ENCODE data around the gene VWA3B.
A peak's percentile ranks its signal among the peaks of the same experiment; 100 is the strongest.

The VWA3B gene

DNA sequence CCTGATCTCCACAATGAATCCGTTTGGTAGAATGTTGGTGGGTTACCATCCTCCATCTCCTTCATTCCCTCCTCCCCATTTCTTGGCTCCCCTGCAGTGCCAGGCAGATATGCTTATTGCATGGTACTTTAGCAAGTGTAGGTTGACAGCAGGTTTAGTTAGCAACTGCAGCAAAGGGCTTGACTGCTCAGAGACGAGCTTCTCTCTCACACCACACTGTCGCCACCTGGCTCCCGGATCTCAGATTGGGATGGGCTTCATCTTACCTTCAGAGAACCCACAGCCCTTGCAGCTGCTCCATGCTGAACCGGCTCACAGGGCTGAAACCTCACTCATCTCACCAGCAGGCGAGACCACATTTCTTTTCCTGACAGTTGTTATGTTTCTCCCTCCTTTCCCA, 88.8 kb downstream of the VWA3B start:
- no peak for DNase-seq

- no peak for DNase-seq
These were observed 90.3 kb downstream of the VWA3B start for GRCh38 chr2:98177286-98177685.

- no peak for DNase-seq
These were observed 91.0 kb downstream of the VWA3B start for GRCh38 chr2:98177986-98178385.

DNA sequence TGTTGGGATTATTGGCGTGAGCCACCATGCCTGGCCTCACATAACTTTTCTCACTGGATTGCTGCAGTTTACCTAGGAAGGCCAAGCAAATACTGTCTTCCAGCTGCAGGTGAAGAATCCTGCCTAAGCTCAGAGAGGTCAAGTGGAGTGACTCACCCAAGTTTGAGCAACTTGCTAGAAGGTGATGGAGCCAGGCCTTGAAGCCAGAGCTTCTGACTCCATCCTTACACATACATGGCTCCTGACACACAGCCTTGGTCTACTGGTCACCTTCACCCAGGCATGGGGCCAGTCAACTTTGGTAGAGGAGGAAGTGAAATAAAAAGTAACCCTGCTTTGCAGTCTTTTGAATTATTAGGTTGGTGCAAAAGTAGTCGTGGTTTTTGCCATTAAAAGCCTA, 93.5 kb downstream of the VWA3B start:
- no peak for DNase-seq

GRCh38 chr2:98181346-98181745, 94.4 kb downstream of the VWA3B start:
- no peak for DNase-seq

DNA sequence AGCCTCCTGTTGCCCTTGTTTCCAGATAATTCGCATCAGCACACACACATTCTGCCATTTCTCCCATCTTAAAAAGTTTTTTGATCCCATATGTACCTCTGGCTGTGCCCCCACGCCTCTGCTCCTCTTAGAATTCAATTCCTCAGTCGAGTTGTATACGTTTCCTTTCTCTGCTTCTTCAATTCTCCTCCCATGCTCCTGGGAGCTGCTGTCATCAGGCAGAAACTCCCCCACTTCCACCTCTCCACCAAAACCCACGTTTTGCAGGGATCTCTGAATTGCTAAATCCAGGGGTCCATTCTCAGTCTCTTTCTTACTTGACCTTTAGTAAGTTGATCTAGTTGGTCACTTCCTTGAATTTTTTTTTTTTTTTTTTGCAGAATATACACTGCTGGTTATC, 98.8 kb downstream of the VWA3B start:
- DNase-seq: no peak

DNA sequence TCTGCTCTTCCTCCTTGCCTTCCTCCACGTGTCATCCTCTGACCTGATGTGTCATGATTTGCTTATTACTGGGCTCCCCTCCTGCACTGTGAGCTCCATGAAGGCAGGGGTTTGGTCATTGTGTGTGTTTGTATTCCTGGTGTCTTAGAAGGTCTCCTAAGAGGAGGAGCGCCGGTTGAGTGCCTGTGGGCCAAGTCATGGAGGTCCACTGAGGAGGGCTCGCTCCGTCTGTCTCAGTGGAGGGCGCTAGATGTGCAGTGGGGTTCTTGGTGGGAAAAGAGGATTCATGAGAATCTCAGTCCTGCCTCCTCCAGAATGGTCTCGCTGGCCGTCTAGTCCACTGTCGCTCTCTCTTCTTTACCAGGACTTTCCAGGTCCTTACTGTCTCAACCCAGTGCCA, 100.2 kb downstream of the VWA3B start:
- no peak for DNase-seq

DNA sequence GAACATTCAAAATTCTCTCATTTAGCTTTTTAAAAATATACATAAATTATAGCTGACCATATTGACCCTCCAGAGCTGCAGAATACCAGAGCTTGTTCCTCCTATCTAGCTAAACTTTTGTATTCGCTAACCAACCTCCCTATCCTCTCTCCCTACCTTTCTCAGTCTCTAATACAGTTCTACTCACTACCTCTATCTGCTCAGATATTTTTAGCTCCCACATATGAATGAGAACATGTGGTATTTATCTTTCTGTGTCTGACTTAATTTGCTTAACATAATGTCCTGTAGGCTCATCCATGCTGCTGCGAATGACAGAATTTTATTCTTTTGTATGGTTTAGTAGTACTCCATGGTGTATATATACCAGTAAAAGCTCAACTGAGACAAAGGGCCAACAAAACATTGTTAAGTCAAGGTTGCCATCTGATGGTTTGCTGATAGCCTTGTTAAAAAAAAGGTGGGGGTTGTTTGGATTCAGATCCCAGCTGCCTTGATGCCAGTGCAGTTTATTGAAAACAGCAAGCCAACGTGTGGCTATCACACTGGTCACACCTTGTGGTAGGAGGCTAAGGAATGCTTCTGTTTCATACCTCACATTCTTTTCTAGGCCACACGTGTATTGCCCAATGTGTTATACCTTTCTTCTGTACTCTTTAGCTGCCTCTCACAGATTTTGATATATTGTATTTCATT, 101.5 kb downstream of the VWA3B start:
- DNase-seq: peak; percentile 25

- DNase-seq: peak; percentile 4
These were observed 104.9 kb downstream of the VWA3B start for GRCh38 chr2:98191883-98192282.

DNA sequence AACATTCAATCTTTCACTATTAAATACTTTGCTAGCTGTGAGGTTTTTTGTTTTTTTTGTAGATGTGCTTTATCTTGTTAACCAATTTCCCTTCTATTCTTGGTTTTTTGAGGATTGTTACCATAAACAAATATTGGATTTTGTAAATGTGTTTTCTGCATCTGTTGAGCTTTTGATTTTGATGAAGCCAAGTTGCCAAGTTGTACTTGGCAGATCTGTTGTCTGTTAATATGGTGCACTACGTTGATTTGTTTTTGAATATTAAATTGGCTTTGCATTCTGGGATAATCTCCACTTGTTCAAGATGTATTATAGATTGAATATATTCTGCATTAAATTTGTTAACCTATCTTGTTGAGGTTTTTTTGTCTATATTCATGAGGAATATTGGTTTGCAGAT, 114.6 kb downstream of the VWA3B start:
- no peak for DNase-seq

- no peak for DNase-seq
These were observed 118.9 kb downstream of the VWA3B start for GRCh38 chr2:98205889-98206288.

GRCh38 chr2:98212092-98213000, 125.4 kb downstream of the VWA3B start:
- no peak for DNase-seq

DNA sequence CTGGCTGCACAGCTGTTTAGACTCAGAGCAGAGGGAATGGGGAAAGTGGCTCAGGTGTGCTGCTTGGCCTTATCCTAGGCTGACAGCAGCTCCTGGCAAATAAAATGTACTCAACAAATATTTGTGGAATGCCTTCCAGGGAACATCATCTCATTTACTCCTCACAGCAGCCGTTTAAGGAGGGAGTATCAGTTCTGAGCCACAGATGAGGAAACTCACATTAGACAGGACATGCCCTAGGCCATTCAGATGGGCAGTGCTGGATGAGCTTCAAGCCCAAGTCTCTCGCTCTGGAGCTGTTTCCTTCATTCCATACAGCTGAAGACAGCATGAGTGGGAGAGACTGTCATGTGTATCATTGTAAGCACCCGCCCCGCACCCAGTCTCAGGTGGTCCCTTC, 129.6 kb downstream of the VWA3B start:
- no peak for DNase-seq

DNA sequence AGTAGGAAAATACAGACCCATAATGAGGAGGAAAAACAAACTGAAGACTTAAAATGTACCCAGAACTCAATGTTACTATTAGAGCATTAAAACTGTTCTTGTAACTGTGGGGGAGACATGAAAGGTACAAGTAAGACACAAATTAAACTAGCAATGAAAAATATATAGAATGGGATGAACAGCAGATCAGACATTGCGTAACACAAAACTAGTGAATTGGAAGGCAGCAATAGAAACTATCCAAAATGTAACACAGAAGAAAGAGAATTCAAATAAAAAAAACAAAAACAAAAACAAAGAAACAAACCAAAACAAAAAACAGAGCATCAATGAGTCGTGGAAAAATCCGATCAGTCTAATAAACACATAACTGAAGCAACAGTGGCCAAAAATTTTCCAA, 132.2 kb downstream of the VWA3B start:
- no peak for DNase-seq

DNA sequence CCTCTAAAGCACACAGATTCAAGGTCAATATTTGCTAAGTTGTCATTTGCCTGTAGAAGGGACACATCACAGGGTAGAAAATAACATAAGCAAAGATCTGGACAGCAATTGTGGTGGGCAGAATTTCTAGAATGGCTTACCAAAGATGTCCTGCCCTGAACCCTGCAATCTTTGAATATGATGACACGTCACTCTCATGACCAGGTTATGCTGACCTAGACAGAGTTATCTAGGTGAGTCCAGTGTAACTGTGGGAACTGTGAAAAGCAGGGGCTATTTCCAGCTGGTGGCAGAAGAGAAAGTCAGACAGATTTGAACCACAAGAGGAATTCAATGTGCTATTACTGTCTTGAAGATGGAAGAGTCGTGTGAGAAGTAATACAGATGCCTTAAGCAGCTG, 147.0 kb downstream of the VWA3B start:
- DNase-seq: no peak

DNA sequence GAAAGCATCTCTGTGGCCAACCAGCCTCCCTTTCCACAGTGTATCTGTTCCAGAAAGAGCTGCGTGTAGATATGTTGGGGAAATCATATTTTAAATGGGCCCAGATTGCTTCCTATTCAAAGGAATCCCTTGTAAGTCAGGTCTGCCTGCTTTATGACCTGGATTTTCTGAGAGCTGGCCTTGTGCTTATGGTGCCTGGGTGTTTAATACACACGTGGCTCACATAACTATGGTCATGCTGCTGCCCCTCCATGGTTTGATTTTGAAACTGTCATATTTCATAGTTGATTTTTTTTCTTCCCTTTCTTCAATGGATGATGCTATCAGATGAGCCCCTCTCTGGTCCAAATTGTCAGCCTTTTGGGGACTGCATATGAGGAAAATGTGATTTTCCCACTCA, 147.8 kb downstream of the VWA3B start:
- DNase-seq: no peak

DNA sequence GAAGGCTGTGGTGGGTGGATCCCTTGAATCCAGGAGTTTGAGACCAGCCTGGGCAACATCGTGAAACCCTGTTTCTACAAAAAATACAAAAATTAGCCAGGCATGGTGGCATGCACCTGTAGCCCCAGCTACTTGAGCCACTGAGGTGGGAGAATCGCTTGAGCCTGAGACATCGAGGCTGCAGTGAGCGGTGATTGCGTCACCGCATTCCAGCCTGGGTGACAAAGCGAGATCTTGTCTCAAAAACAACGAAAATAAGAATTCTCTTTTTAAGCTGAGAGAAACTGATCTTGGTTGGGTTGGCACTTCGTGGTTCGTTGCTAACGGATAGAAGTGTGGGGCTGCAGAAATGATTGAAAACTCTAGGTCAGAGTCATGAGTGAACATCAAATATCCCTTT, 150.0 kb downstream of the VWA3B start:
- DNase-seq: no peak

DNA sequence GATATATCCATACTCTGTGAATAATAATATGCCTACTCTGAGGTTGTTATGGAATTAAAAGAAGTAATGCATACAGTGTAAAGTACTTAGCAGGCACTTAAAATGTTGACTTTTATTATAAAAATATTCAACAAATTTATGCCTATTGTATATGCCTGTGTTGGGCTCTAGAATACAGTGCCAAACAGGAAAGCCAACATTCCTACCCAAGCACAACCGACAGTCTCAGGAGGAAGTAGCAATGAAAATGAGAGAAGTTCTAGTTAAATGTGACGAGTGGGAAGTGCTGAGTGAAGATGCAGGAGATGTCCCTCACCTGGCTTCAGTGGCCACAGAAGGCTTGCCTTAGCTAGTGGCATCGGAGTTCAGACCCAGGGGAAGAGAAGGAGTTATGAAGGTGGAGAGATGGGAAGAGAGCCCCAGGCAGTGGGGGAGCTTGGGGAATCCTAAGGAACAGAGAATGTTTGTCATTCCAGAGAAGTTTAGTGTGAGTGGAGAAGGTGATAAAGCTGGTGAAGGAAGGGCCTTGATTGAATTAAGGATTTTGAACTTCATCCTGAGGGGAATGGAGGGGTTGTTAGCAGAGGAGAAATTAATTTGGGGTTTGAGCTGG, 153.9 kb downstream of the VWA3B start:
- DNase-seq: no peak

GRCh38 chr2:98241592-98241991, 154.6 kb downstream of the VWA3B start:
- DNase-seq: no peak

DNA sequence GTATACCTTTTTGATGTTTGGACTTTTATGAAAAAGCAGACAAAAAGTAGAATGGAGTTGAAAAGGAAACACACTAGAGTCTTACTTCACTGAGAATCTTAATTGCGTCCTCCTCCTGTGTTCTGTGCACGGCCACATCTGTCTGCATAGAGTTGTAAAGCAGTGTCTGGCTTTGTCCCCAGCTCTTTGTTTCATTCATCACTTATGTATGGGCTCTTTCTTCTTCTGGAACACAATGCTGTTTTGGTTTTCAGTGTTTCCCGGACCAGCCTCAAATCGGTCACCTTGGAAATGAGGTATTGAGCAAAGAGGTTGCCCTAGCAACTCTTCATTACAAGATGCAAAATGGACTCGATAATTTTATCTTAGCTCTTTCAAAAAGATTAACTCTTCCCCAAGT, 155.0 kb downstream of the VWA3B start:
- DNase-seq: no peak

DNA sequence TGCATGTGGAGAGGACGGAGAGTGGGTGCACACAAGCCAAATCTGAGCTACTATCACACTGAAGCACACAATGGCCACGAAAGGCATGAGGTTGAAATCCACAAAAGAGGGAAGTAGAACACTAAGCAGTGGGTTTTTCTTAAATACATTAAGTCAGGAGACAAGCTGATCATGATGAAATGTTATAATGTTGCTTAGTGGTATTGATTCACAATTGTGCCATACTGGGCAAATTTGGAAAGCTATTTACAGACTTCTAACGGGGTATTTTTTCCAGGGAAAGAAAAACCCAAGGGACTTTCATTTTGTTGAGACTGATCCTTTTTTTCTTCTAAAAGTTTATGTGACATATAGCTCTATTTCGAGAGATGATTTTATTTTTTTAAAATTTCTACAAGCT, 158.5 kb downstream of the VWA3B start:
- DNase-seq: no peak

DNA sequence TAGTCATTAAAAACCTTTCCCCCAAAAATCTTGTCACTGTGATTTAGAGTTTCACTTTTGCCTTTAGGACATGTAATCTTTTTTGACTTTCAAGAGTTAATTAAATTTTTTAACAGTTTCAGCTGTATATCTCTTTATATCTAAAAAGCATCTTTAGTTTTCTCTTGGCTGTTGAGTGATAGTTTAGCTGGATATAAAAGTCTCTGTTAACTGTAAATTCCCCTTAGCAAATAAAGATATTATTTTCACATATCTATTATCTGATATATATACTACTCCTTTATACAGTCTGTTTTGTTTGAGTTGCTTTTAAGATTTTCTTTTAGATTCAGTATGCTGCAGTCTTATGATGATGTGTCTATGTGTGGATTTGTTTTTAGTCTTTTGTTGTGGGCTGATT, 160.4 kb downstream of the VWA3B start:
- no peak for DNase-seq

GRCh38 chr2:98252038-98252773, 165.2 kb downstream of the VWA3B start:
- DNase-seq: no peak

Data from fibroblast of upper back skin (primary cell).